ENCODE data around the gene TMEM140.
"Not testable (repeated sequence)": the region's sequence is repeated elsewhere in the genome, so short reads cannot be mapped to it uniquely, and the experiment has no call there.

Gene TMEM140

GRCh38 chr7:135159359-135160085 is 11.7 kb downstream of the TMEM140 start:
- DNase-seq: no peak

GRCh38 chr7:135160098-135160857 is 12.4 kb downstream of the TMEM140 start:
- no peak for DNase-seq

- no peak for DNase-seq
Measured at GRCh38 chr7:135160858-135161653, 13.2 kb downstream of the TMEM140 start.

GRCh38 chr7:135161669-135162068 is 13.8 kb downstream of the TMEM140 start:
- no peak for DNase-seq

GRCh38 chr7:135162382-135163001 is 14.6 kb downstream of the TMEM140 start:
- DNase-seq: no peak

GRCh38 chr7:135164357-135165061 is 16.6 kb downstream of the TMEM140 start:
- no peak for DNase-seq

GRCh38 chr7:135165862-135166261 is 18.0 kb downstream of the TMEM140 start:
- DNase-seq: no peak

GRCh38 chr7:135166338-135166990 is 18.6 kb downstream of the TMEM140 start:
- DNase-seq: no peak

- DNase-seq: no peak
Measured at GRCh38 chr7:135167365-135167917, 19.6 kb downstream of the TMEM140 start.

- no peak for DNase-seq
Measured at GRCh38 chr7:135168001-135168400, 20.1 kb downstream of the TMEM140 start.

GRCh38 chr7:135168489-135169140 is 20.7 kb downstream of the TMEM140 start:
- no peak for DNase-seq

- no peak for DNase-seq
Measured at GRCh38 chr7:135169141-135169963, 21.5 kb downstream of the TMEM140 start.

GRCh38 chr7:135169964-135170273 is 22.0 kb downstream of the TMEM140 start:
- DNase-seq: no peak

GRCh38 chr7:135170274-135170997 is 22.6 kb downstream of the TMEM140 start, which contains the start of gene CYREN:
TSS of gene CYREN (minus strand) at chr7:135170707. CDS start at chr7:135168922, 1,785 bp downstream.
- DNase-seq: peak; percentile 80

GRCh38 chr7:135170998-135171481 is 23.2 kb downstream of the TMEM140 start:
- not testable (repeated sequence) for DNase-seq

- DNase-seq: not testable (repeated sequence)
Measured at GRCh38 chr7:135171581-135172291, 23.9 kb downstream of the TMEM140 start.

- not testable (repeated sequence) for DNase-seq
Measured at GRCh38 chr7:135173916-135174315, 26.0 kb downstream of the TMEM140 start.

GRCh38 chr7:135174941-135175340 is 27.1 kb downstream of the TMEM140 start:
- no peak for DNase-seq
